Measurements from ENCODE around the gene DOCK2. TPM values are rescaled to one million over a fixed set of nuclear protein-coding genes. Genes with fewer than 3 reads are reported as not detected.

The DOCK2 gene
- total RNA-seq, 1 donor from 2014 or later = 4.2 TPM

DNA sequence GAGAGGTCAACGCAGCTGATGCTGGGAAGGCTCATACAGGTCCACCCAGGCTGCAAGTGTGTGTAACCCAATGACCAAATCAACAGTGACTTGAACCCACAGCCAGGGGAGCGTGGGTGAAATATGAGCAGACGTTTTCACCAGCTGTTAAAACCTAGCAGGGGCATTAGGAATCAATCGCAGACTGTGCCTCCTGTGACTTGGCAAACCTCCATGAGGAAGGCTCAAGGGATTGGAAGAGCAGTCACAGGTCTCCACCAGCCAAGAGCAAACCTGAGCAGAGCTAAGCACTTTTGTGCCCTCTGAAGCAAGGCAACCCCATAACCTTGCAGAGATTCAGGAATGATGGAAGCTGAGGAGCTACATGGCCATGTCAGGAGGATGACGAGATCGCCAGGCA is 317.7 kb downstream of the DOCK2 start:
- TF ChIP-seq, protein P1, sequence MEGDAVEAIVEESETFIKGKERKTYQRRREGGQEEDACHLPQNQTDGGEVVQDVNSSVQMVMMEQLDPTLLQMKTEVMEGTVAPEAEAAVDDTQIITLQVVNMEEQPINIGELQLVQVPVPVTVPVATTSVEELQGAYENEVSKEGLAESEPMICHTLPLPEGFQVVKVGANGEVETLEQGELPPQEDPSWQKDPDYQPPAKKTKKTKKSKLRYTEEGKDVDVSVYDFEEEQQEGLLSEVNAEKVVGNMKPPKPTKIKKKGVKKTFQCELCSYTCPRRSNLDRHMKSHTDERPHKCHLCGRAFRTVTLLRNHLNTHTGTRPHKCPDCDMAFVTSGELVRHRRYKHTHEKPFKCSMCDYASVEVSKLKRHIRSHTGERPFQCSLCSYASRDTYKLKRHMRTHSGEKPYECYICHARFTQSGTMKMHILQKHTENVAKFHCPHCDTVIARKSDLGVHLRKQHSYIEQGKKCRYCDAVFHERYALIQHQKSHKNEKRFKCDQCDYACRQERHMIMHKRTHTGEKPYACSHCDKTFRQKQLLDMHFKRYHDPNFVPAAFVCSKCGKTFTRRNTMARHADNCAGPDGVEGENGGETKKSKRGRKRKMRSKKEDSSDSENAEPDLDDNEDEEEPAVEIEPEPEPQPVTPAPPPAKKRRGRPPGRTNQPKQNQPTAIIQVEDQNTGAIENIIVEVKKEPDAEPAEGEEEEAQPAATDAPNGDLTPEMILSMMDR (IDR thresholded peaks at IDR 0.05; ENCODE audit: borderline replicate concordance) = no peak
- H3K4me3 ChIP-seq = no peak overlapping the region
- peaks cover 75% of the 10 kb centered on the region for H3K27me3 ChIP-seq (ENCODE audit: low read depth)
- H3K9me3 ChIP-seq (replicated peaks) = no peaks in the 10 kb centered on the region
- DNase-seq = no peak
- H3K36me3 ChIP-seq = no peaks in the 10 kb centered on the region
- intact Hi-C loops (cut with micrococcal nuclease) = no loop called here
- H3K27ac ChIP-seq (replicated peaks) = no peak overlapping the region
- no peaks in the 10 kb centered on the region for H3K4me1 ChIP-seq

DNA sequence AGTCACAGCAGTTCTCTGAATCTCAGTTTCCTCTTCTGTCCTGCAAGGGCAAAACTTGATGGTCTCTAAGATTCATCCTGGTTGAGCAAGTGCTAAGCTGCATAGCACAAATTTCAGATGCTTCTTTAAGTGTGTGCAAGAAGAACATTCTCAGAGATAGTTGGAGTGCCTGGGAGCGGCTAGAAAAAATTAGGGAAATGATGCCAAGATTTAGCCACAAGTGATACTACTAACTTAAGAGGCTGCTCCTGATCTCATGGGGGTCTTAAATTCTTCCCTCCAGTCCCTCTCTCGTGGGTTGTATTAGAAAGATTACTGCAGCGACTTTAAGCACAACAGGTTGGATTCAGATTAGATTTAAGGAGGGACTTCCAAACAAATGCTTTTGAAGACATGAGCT is 319.1 kb downstream of the DOCK2 start:
- intact Hi-C loops (cut with micrococcal nuclease) = no loop called here
- no peaks in the 10 kb centered on the region for H3K4me1 ChIP-seq
- TF ChIP-seq, protein P1 (IDR thresholded peaks at IDR 0.05; ENCODE audit: borderline replicate concordance) = no peak
- H3K4me3 ChIP-seq = no peak overlapping the region
- no peak for DNase-seq
- H3K9me3 ChIP-seq (replicated peaks) = no peaks in the 10 kb centered on the region
- no peak overlapping the region for H3K27ac ChIP-seq (replicated peaks)
- no peaks in the 10 kb centered on the region for H3K36me3 ChIP-seq
- H3K27me3 ChIP-seq (ENCODE audit: low read depth) = peaks cover 68% of the 10 kb centered on the region

DNA sequence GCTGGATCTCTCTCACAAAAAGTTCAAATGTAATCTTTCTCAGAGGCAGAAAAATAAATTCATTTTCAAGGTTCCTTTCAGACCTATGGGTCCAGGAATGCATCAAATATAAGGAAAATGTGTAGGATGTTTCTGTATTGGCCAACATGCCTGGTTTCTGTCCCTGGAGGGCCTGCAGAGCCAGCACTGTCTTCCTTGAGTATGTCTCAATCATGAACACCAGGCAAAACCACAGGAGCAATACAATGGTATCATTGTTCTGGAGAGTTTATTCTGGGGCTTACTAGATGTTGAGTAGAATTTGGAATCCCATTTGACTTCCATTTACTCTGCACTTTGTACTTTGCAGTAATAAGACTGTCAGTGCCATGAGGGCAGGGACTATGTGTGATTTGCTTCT is 319.7 kb downstream of the DOCK2 start:
- no peaks in the 10 kb centered on the region for H3K36me3 ChIP-seq
- TF ChIP-seq, protein P1 (IDR thresholded peaks at IDR 0.05; ENCODE audit: borderline replicate concordance) = no peak
- no peak overlapping the region for H3K27ac ChIP-seq (replicated peaks)
- no peak for DNase-seq
- intact Hi-C loops (cut with micrococcal nuclease) = no loop called here
- H3K27me3 ChIP-seq (ENCODE audit: low read depth) = peaks cover 63% of the 10 kb centered on the region
- no peak overlapping the region for H3K4me3 ChIP-seq
- H3K9me3 ChIP-seq (replicated peaks) = no peaks in the 10 kb centered on the region
- no peaks in the 10 kb centered on the region for H3K4me1 ChIP-seq

DNA sequence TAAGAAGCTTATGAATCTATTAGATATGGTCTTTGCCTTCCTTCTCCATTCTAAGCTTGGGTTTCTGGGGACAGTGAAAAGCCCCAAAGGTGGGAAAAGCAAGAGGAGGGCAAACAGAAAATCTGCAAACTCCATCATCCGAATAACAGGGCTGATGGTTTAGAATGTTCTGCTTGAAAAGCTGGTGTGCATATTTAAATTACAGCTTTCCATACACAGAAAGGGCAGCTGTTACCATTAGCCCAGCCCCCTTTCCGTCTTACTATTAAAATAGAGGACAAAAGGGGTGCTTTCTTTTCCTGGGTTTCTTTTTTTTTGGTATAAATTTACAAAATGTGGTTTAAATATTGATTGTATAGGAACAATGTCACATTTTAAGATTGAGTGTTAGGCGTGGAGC is 321.2 kb downstream of the DOCK2 start:
- TF ChIP-seq, protein P1 (IDR thresholded peaks at IDR 0.05; ENCODE audit: borderline replicate concordance) = no peak
- peaks cover 49% of the 10 kb centered on the region for H3K27me3 ChIP-seq (ENCODE audit: low read depth)
- intact Hi-C loops (cut with micrococcal nuclease) = no loop called here
- DNase-seq = no peak
- no peaks in the 10 kb centered on the region for H3K4me1 ChIP-seq
- no peak overlapping the region for H3K27ac ChIP-seq (replicated peaks)
- no peaks in the 10 kb centered on the region for H3K36me3 ChIP-seq
- no peaks in the 10 kb centered on the region for H3K9me3 ChIP-seq (replicated peaks)
- no peak overlapping the region for H3K4me3 ChIP-seq

DNA sequence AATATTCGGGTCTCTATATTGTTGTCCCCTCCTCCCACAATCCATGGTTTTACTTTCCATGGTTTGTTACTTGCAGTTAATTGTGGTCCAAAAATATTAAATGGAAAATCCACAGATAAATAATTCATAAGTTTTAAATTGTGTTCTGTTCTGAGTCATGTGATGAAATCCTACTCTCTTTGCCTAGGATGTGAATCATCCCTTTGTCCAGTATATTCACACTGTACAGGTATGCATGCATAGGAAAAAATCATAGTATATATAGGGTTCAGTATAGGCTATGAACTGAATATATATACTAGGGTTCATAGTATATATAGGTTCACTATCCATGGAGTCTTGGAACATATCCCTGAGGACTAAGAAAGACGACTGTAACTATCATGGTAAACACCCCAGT is 323.6 kb downstream of the DOCK2 start:
- Histone ChIP-seq H3K27me3 (ENCODE audit: low read depth) (peaks cover 25% of the 10 kb centered on the region), H3K4me1 (no peaks in the 10 kb centered on the region), H3K36me3 (no peaks in the 10 kb centered on the region), H3K27ac (replicated peaks) (no peak overlapping the region), H3K9me3 (replicated peaks) (no peaks in the 10 kb centered on the region), H3K4me3 (no peak overlapping the region)
- no peak for DNase-seq
- TF ChIP-seq, protein P1 (IDR thresholded peaks at IDR 0.05; ENCODE audit: borderline replicate concordance) = no peak
- intact Hi-C loops (cut with micrococcal nuclease) = no loop called here

DNA sequence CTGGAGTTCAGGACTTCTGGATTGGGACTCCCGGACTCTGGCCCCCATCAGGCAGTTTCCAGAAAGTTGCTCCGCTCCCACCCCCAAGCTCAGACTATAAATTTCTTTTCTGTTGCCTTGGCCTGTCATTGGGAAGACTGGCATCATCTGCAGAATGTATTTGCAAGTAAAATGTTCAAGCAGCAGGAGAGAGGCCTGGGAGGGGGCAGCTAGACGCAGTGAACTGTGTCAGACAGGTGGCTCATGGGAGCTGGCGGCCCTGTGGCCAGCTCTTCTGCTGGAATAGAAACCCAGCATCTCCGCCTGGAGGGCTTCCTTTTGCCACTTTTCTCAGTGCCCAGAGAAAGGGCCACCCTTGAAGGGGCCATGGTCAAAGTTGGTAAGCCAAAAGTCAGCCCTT is 327.2 kb downstream of the DOCK2 start:
- Histone ChIP-seq H3K36me3 (no peaks in the 10 kb centered on the region), H3K27me3 (ENCODE audit: low read depth) (peaks cover 22% of the 10 kb centered on the region), H3K9me3 (replicated peaks) (no peaks in the 10 kb centered on the region), H3K4me3 (no peak overlapping the region), H3K4me1 (no peaks in the 10 kb centered on the region), H3K27ac (replicated peaks) (no peak overlapping the region)
- intact Hi-C loops (cut with micrococcal nuclease) = no loop called here
- no peak for DNase-seq
- TF ChIP-seq, protein P1 (IDR thresholded peaks at IDR 0.05; ENCODE audit: borderline replicate concordance) = no peak

All from left ventricle myocardium inferior (tissue), 1 donor.